Measurements from ENCODE around the gene ANKFN1. TPM values are rescaled to one million over a fixed set of nuclear protein-coding genes. Genes with fewer than 3 reads are reported as not detected.

The ANKFN1 gene
- total RNA-seq, 1 donor from 2014 or later = not detected

DNA sequence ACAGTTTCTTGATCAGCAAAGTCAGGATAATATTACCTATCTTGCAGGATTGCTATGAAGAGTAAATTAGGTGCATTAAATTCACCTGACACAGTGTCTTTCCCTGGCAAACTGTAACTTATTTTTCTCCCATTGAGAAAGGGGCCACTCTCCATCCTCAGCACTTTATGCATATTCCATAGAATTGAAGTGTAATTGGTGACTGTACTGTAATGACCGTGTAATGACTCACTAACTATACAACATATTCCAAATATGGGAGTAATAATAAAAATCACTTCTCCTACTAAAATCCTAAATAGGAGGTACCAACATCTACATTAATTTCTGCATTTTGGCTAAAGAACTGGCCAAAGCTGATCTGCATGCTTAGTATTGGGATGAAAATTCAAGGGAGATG is 298.4 kb downstream of the ANKFN1 start:
- TF ChIP-seq, protein P1, sequence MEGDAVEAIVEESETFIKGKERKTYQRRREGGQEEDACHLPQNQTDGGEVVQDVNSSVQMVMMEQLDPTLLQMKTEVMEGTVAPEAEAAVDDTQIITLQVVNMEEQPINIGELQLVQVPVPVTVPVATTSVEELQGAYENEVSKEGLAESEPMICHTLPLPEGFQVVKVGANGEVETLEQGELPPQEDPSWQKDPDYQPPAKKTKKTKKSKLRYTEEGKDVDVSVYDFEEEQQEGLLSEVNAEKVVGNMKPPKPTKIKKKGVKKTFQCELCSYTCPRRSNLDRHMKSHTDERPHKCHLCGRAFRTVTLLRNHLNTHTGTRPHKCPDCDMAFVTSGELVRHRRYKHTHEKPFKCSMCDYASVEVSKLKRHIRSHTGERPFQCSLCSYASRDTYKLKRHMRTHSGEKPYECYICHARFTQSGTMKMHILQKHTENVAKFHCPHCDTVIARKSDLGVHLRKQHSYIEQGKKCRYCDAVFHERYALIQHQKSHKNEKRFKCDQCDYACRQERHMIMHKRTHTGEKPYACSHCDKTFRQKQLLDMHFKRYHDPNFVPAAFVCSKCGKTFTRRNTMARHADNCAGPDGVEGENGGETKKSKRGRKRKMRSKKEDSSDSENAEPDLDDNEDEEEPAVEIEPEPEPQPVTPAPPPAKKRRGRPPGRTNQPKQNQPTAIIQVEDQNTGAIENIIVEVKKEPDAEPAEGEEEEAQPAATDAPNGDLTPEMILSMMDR (IDR thresholded peaks at IDR 0.05; ENCODE audit: unreplicated experiment) = no peak
- no peak for DNase-seq (ENCODE audit: low spot score, unreplicated experiment)
- H3K9me3 Mint-ChIP-seq (ENCODE audit: low read depth) = no peaks in the 10 kb centered on the region
- H3K4me1 Mint-ChIP-seq (ENCODE audit: low read depth) = no peaks in the 10 kb centered on the region
- no peak overlapping the region for H3K4me3 Mint-ChIP-seq (ENCODE audit: low read depth)
- peaks cover 47% of the 10 kb centered on the region for H3K27me3 Mint-ChIP-seq
- H3K27ac Mint-ChIP-seq = no peak overlapping the region
- no peaks in the 10 kb centered on the region for H3K36me3 Mint-ChIP-seq (ENCODE audit: insufficient read depth)

DNA sequence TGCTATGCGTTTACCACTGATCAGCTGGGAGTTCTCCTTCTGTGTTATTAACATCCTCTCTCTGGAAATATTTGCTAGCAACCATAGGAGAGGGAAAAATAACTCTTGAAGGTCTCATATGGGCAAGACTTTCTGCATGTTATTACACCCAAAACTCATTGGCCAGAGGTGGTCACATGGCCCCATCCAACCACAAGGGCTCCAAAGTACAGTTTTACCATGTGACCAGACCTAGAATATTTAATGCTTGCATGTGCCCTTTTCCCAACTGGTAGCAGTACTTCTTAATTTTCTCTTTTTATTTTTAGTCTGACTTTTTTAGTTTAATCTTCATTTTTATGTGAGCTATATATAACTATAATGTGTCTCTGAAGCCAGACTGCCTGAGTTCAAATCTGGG is 299.2 kb downstream of the ANKFN1 start:
- H3K9me3 Mint-ChIP-seq (ENCODE audit: low read depth) = no peaks in the 10 kb centered on the region
- DNase-seq (ENCODE audit: low spot score, unreplicated experiment) = no peak
- H3K4me3 Mint-ChIP-seq (ENCODE audit: low read depth) = no peak overlapping the region
- no peaks in the 10 kb centered on the region for H3K36me3 Mint-ChIP-seq (ENCODE audit: insufficient read depth)
- no peak overlapping the region for H3K27ac Mint-ChIP-seq
- no peaks in the 10 kb centered on the region for H3K4me1 Mint-ChIP-seq (ENCODE audit: low read depth)
- TF ChIP-seq, protein P1 (IDR thresholded peaks at IDR 0.05; ENCODE audit: unreplicated experiment) = no peak
- peaks cover 46% of the 10 kb centered on the region for H3K27me3 Mint-ChIP-seq

DNA sequence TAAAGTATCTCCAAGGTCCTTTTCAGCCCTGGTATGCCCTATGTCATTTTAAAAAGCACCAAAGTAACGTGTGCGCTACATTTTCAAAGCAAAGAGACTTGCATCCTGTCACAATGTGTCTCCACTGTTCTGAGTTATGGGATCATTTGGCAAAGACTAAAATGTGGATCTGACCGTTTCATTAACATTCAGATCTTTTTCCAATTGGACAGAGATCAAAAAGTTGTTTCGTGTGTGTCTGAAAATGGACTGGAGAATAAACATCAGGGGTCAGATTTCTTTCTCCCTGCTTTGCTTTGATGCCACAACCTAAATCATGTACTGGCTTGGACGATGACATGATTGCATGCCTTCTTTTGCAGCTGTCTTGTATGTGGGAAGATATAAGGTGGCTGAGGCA is 304.2 kb downstream of the ANKFN1 start:
- H3K27me3 Mint-ChIP-seq = peaks cover 31% of the 10 kb centered on the region
- TF ChIP-seq, protein P1 (IDR thresholded peaks at IDR 0.05; ENCODE audit: unreplicated experiment) = no peak
- DNase-seq (ENCODE audit: low spot score, unreplicated experiment) = no peak
- no peak overlapping the region for H3K4me3 Mint-ChIP-seq (ENCODE audit: low read depth)
- H3K9me3 Mint-ChIP-seq (ENCODE audit: low read depth) = no peaks in the 10 kb centered on the region
- H3K27ac Mint-ChIP-seq = no peak overlapping the region
- H3K4me1 Mint-ChIP-seq (ENCODE audit: low read depth) = no peaks in the 10 kb centered on the region
- no peaks in the 10 kb centered on the region for H3K36me3 Mint-ChIP-seq (ENCODE audit: insufficient read depth)

DNA sequence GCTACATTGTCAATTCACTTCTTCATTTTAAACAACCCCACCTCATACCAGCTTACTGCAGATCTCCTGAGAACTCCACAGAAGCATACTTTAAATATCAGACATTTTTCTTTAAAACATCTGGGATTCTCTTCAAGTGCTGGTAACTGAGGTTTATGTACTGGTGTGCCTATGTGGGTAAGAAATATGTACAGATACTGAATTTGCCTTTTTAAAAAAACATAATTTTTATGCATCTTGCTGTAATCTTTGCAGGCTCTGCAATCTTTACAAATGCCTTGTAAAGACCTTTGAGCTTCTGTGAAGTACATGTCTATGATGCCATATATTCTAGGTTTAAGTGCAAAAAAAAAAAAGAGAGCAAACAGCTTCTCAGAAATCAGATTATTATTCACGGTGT is 312.6 kb downstream of the ANKFN1 start:
- DNase-seq (ENCODE audit: low spot score, unreplicated experiment) = no peak
- Mint-ChIP-seq H3K27ac (no peak overlapping the region), H3K4me3 (ENCODE audit: low read depth) (no peak overlapping the region), H3K36me3 (ENCODE audit: insufficient read depth) (no peaks in the 10 kb centered on the region), H3K9me3 (ENCODE audit: low read depth) (no peaks in the 10 kb centered on the region), H3K4me1 (ENCODE audit: low read depth) (no peaks in the 10 kb centered on the region), H3K27me3 (peaks cover 17% of the 10 kb centered on the region)
- TF ChIP-seq, protein P1 (IDR thresholded peaks at IDR 0.05; ENCODE audit: unreplicated experiment) = no peak

DNA sequence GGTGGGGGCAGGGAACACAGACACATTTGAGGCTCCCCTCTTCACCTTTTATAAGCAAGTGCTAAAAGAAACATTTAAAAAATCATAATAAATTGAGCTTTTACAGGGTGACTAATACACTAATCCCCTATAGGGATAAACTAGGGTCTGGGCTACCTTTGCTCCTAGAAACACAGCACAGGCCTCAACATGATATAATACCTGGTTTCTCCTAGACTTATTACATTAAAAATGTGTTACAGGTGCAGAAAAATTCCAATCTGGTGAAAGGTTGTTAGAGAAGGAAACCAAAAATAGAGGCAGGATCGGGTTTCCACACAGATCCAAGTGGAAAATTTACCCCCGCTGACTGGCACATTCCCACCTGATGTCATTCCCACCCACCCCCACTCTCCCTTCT is 315.6 kb downstream of the ANKFN1 start:
- no peaks in the 10 kb centered on the region for H3K36me3 Mint-ChIP-seq (ENCODE audit: insufficient read depth)
- no peak for DNase-seq (ENCODE audit: low spot score, unreplicated experiment)
- no peak overlapping the region for H3K4me3 Mint-ChIP-seq (ENCODE audit: low read depth)
- no peak overlapping the region for H3K27ac Mint-ChIP-seq
- TF ChIP-seq, protein P1 (IDR thresholded peaks at IDR 0.05; ENCODE audit: unreplicated experiment) = no peak
- H3K27me3 Mint-ChIP-seq = peaks cover 10% of the 10 kb centered on the region
- peaks cover 5% of the 10 kb centered on the region for H3K9me3 Mint-ChIP-seq (ENCODE audit: low read depth)
- peaks cover 8% of the 10 kb centered on the region for H3K4me1 Mint-ChIP-seq (ENCODE audit: low read depth)
